ENCODE measurements around the gene HACD2.

Gene HACD2

DNA sequence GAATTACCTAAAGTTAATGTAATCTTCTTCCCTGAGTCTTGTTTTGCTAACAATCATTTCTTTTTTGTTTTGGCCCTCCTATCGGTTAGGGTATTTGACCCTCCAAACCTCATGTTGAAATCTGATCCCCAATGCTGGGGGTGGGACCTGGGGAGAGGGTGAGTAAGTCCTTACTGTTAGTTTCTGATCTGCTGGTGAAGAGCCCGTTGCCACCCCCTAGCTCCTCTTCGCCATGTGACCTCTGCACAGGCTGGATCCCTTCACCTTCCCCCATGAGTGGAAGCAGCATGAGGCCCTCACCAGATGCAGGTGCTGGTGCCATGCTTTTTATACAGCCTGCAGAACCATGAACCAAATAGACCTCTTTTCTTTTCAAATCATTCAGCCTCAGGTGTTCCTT, 73.1 kb downstream of the HACD2 start:
- in situ Hi-C loops (cut with MboI; ENCODE audit: low pct_unique_long_range_greater_than_20kb, low sequenced_read_pairs, unreplicated experiment) = no loop called here
- TF ChIP-seq, protein P1, sequence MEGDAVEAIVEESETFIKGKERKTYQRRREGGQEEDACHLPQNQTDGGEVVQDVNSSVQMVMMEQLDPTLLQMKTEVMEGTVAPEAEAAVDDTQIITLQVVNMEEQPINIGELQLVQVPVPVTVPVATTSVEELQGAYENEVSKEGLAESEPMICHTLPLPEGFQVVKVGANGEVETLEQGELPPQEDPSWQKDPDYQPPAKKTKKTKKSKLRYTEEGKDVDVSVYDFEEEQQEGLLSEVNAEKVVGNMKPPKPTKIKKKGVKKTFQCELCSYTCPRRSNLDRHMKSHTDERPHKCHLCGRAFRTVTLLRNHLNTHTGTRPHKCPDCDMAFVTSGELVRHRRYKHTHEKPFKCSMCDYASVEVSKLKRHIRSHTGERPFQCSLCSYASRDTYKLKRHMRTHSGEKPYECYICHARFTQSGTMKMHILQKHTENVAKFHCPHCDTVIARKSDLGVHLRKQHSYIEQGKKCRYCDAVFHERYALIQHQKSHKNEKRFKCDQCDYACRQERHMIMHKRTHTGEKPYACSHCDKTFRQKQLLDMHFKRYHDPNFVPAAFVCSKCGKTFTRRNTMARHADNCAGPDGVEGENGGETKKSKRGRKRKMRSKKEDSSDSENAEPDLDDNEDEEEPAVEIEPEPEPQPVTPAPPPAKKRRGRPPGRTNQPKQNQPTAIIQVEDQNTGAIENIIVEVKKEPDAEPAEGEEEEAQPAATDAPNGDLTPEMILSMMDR (IDR thresholded peaks at IDR 0.05; ENCODE audit: extremely low read depth, insufficient read depth, missing control alignments) = no peak

DNA sequence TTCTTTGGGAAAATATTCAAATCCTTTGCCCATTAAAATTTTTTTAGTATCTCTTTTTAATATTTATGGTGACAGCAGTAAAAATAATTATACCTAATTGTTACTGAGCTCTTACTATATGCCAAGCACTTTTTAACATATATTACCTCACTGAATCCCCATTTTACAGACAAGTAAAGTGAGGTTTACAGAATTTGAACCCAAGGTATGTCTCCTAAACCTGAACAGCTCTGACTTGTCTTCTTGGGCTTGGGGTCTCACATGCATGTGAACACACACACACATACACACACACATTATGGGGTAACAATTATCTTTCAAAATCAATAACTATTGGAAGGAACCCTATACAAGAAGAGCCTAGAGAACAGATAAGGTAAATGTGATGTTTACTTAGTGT, 73.8 kb downstream of the HACD2 start:
- DNase-seq (ENCODE audit: low spot score) = no peak
- in situ Hi-C loops (cut with MboI; ENCODE audit: low pct_unique_long_range_greater_than_20kb, low sequenced_read_pairs, unreplicated experiment) = no loop called here
- TF ChIP-seq, protein P1 (IDR thresholded peaks at IDR 0.05; ENCODE audit: extremely low read depth, insufficient read depth, missing control alignments) = no peak

More for the DNA sequence above, 73.1 kb downstream of the HACD2 start:
- DNase-seq (ENCODE audit: low spot score) = no peak

DNA sequence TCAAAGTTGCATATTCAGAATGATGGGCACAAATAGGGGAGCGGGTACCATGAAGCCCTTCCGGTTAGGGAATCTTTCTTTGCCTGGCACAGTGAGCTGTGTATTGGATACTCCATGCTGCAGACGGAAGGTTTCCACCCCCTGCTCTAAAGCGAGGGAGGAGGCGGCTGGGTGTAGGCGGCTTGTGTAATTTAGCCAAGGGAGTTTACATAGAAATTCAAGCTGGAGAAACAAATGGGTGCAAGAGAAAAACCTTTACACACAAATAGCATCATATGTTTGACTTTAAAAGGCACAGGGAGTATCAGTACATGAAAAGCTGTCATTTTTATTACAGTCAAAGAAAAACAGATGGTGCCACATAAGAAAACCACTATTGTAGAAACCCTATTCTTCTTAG, 76.7 kb downstream of the HACD2 start:
- TF ChIP-seq, protein P1 (IDR thresholded peaks at IDR 0.05; ENCODE audit: extremely low read depth, insufficient read depth, missing control alignments) = no peak
- in situ Hi-C loops (cut with MboI; ENCODE audit: low pct_unique_long_range_greater_than_20kb, low sequenced_read_pairs, unreplicated experiment) = no loop called here
- DNase-seq (ENCODE audit: low spot score) = no peak

DNA sequence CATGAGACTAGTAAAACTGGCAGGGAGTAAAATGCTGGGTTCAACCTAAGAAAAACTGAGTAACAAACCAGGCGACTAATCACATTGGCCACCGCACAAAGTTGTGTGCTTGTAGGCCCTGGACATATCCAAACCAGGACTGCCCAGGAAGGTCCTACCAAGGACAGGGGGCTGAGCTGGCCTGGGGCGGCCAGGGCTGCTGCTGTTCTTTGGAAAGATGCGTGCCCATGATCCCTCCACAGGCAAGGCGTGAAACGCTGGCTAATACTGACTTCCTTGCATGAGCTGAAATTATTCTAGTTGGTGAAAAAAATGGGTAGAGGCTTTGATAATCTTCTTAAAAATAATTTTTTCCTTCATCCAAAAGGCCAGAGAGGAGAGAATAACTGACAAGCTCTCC, 79.0 kb downstream of the HACD2 start:
- no peak for DNase-seq (ENCODE audit: low spot score)
- TF ChIP-seq, protein P1 (IDR thresholded peaks at IDR 0.05; ENCODE audit: extremely low read depth, insufficient read depth, missing control alignments) = no peak
- in situ Hi-C loops (cut with MboI; ENCODE audit: low pct_unique_long_range_greater_than_20kb, low sequenced_read_pairs, unreplicated experiment) = no loop called here

DNA sequence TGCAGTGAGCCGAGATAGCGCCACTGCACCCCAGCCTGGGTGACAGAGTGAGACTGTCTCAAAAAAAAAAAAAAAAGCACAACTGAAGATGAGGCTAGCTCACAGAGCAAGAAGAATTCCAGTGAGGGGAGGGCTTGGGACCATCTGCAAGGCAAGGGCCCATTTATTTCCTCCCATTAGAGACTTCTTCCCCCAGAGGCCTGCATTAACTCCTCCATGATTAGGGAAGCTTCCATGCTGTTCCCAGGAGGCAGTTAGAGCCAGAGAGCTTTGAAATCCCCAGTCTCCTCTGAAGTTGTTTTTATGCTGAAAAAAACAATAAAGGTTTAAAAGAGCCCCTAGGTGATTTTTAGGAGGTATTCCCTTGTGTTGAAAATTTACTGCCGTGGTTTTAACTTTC, 81.7 kb downstream of the HACD2 start:
- DNase-seq (ENCODE audit: low spot score) = no peak
- TF ChIP-seq, protein P1 (IDR thresholded peaks at IDR 0.05; ENCODE audit: extremely low read depth, insufficient read depth, missing control alignments) = no peak
- in situ Hi-C loops (cut with MboI; ENCODE audit: low pct_unique_long_range_greater_than_20kb, low sequenced_read_pairs, unreplicated experiment) = no loop called here

DNA sequence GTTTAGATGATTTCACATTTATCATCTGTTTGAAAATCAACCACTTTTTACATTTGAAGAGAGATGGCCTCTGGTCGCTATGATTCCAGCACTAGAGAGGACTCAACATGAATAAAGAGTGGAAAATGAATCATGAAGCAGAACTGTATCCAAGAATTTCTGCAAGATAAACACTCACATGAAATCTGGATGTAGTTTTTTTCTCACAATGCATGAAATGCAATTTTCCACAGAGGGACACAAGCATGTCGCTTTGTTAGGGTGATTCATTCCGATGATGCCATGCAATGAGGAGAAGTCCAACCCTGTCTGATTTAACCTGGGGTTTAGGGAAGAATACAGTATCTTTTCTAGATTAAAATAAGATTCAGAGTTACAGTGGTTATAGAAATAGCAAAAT, 85.5 kb downstream of the HACD2 start:
- in situ Hi-C loops (cut with MboI; ENCODE audit: low pct_unique_long_range_greater_than_20kb, low sequenced_read_pairs, unreplicated experiment) = no loop called here
- TF ChIP-seq, protein P1 (IDR thresholded peaks at IDR 0.05; ENCODE audit: extremely low read depth, insufficient read depth, missing control alignments) = no peak

DNA sequence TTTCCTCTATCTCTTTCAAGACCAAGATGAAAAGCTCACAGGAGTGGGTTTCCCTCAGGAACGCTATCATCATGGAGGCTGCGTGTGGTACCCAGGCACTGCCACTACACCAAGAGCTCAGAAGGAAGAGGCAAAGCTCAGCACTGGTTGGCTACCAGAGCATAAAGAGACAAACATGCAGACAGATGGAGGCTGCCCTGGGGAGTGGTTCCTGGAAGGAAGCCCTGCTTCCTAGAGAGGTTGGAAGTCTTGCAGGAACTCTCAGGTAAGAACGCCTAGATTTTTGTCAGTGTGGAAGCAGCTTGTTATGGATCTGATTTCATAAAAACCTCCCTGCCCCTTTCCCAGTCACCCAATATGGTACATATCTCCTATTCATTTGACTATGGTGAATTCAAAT, 86.1 kb downstream of the HACD2 start:
- in situ Hi-C loops (cut with MboI; ENCODE audit: low pct_unique_long_range_greater_than_20kb, low sequenced_read_pairs, unreplicated experiment) = no loop called here
- no peak for DNase-seq (ENCODE audit: low spot score)
- TF ChIP-seq, protein P1 (IDR thresholded peaks at IDR 0.05; ENCODE audit: extremely low read depth, insufficient read depth, missing control alignments) = no peak

More for the DNA sequence above, 85.5 kb downstream of the HACD2 start:
- no peak for DNase-seq (ENCODE audit: low spot score)

Measured in GM13977 (cell line).